ENCODE measurements around the gene PRKCE.

DNA sequence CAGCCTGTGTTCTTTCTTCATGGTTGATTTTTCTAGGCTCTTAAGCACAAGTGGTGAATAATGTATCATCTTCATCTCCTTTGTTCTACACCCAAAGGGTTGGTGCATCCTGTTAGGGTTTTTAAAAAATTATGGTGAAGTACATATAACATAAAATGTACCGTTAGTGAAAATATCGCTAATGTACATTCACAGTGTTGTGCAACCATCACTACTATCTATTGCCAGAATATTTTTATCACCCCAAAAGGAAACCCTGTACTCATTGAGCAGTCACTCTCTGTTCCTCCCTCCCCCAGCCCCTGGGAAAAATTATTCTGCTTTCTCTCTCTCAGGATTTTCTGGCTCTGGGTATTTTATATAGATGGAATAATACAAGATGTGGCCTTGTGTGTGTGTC, 98.5 kb downstream of the PRKCE start:
- TF ChIP-seq, protein P1, sequence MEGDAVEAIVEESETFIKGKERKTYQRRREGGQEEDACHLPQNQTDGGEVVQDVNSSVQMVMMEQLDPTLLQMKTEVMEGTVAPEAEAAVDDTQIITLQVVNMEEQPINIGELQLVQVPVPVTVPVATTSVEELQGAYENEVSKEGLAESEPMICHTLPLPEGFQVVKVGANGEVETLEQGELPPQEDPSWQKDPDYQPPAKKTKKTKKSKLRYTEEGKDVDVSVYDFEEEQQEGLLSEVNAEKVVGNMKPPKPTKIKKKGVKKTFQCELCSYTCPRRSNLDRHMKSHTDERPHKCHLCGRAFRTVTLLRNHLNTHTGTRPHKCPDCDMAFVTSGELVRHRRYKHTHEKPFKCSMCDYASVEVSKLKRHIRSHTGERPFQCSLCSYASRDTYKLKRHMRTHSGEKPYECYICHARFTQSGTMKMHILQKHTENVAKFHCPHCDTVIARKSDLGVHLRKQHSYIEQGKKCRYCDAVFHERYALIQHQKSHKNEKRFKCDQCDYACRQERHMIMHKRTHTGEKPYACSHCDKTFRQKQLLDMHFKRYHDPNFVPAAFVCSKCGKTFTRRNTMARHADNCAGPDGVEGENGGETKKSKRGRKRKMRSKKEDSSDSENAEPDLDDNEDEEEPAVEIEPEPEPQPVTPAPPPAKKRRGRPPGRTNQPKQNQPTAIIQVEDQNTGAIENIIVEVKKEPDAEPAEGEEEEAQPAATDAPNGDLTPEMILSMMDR (IDR thresholded peaks at IDR 0.05) = no peak
- TF ChIP-seq POLR2A (IDR thresholded peaks at IDR 0.05) = no peak
- no peak for TF ChIP-seq POLR2AphosphoS5 (IDR thresholded peaks at IDR 0.05)
- no peak for TF ChIP-seq EP300 (IDR thresholded peaks at IDR 0.05)

All from sigmoid colon (tissue), 4 donors.